Mesenteric fat pad (tissue), 1 donor: Measurements from ENCODE around the gene CRB3. TPM values are rescaled to one million over a fixed set of nuclear protein-coding genes. Genes with fewer than 3 reads are reported as not detected.
"Not testable (repeated sequence)": the region's sequence is repeated elsewhere in the genome, so short reads cannot be mapped to it uniquely, and the experiment has no call there.

Experiments
- DNase-seq: peaks from one replicate; pipeline ENCODE4 v3.0.0-alpha.2; 2020; ENCODE audit warnings: low spot score
- total RNA-seq: library from RNA; stranded (reverse); fragmentation: NEBNext Ultra II Directional; extraction: Animal tissue kit (Norgen Biotek cat#: 25700); gene quantifications from one replicate; pipeline ENCODE4 v1.2.1, GENCODE V29; 2021
- donor health status: DM: yes; HTN: yes; CAD: no.

The CRB3 gene
- total RNA-seq, 1 donor from 2014 or later = not detected

DNA sequence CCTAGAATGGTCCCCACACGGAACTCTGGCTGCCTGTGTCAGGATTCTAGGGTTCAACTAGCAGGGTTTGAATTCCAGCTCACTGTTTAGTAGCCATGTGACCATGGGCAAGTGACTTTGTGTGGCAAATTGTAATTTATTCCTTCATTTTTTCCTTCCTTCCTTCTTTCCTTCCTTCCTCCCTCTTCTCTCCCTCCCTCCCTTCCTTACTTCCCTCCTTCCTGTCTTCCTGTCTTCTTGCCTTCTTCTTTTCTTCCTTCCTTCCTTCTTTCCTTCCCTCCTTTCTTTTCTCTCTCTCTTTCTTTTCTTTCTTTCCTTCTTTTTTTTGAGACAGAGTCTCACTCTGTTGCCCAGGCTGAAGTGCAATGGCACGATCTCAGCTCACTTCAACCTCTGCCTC, 26.1 kb downstream of the CRB3 start:
- DNase-seq = no peak

DNA sequence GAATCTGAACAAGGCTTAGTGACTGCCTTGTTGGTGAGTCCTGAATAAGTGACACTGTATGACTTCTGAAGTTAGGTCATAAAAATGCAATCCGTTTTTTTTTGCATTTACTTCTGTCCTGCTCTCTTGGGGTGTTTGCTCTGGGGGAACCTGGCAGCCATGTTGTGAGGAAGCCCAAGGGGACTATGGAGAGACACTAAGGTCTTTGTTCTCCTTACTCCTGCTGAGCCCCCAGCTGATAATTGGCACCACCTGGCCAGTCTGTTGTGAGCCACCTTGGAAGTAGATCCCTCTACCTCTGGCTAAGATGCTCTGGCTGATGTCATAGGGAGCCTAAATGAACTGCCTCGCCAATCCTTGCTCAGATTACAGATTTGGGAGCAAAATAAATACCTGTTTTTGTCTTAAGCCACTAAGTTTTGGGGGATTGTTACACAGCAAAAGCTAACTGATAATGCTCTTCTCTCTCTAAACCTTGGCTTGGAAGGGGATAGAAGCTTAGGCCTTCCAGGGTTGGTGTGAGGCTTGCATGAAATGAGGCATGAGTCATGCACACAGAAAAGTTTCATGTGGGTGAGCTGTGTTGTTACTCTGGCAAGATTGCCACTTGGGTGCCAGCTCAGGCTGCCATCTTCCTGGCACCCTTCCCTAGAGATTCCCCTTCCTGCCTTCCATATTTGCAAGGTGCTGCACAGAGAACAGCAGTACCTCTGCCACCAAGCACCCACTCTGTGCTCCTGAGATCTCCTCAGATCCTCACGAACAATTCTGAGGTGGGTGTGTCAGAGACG, 27.9 kb downstream of the CRB3 start:
- no peak for DNase-seq

DNA sequence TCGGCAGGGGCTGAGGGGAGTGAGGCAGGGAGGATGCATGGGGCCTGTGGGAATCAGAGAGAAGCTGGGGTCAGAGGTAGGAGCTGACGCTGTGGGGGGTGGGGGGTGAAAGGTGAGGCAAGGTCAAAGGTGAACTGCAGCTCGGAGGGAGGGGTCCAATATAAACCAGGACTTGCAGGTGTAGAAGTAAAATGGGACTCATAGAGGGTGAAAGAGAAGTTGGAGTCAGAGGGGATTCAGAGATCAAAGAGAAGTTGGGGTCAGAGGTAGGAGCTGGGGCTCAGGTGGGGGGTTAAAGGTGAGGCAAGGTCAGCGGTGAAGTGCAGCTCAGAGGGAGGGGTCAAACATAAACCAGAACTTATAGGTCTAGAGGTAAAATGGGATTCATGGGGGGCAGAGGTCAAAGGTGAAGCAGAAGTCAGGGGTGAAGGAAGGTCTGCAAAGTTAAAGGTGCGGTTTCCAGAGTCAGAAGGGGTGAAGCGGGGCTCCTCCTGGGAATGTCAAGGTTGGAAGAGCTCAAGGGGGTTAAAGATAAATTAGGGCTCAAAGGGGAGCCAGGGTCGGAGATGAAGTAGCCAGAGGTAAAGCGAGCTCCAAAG, 30.5 kb downstream of the CRB3 start:
- no peak for DNase-seq

DNA sequence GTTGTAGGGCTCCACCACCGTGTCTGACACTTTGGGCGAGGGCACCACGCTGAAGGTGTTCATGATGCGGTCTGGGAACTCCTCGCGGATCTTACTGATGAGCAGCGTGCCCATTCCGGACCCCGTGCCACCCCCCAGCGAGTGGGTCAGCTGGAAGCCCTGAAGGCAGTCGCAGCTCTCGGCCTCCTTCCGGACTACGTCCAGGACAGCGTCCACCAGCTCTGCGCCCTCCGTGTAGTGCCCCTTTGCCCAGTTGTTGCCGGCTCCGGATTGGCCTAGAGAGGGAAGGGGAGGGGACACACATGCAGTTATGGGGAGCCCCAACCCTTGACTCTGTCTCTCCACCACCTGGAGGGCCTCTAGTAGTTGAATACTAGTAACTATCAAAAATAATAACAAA, 31.9 kb downstream of the CRB3 start:
- DNase-seq = no peak

DNA sequence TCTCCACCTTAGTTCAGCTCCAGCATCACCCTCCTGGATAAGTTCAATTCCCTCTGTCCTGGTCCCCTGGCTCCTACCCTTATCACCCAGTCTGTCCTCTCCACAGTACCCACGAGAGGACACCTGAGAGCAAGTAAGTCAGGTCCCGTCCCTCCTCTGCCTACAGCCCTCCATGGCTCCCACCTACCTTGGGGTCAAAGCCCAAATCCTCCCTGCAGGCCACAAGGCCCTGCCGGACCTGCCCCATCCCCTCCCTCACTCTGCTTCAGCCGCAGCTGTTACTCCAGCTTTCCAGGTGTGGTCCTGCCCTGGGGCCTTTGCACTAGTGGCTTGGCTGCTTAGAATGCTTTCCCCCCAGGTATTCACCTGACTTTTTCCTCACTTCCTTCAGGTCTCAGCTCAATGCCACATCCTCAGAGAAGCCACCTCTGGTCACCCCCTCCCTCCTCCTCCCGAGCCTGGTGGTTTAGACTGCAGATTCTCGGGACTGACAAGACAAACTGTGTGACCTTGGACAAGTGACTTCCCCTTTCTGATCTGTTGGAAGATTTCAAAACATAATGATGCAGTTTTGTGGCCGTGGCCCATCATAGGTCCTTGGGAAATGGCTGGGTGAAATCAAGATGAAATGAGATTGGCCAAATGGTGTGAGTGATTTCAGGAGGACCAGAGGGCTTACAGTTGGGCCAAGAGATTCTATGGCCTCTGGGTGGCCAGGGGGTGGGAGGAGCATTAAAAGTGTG, 34.4 kb downstream of the CRB3 start:
- no peak for DNase-seq

DNA sequence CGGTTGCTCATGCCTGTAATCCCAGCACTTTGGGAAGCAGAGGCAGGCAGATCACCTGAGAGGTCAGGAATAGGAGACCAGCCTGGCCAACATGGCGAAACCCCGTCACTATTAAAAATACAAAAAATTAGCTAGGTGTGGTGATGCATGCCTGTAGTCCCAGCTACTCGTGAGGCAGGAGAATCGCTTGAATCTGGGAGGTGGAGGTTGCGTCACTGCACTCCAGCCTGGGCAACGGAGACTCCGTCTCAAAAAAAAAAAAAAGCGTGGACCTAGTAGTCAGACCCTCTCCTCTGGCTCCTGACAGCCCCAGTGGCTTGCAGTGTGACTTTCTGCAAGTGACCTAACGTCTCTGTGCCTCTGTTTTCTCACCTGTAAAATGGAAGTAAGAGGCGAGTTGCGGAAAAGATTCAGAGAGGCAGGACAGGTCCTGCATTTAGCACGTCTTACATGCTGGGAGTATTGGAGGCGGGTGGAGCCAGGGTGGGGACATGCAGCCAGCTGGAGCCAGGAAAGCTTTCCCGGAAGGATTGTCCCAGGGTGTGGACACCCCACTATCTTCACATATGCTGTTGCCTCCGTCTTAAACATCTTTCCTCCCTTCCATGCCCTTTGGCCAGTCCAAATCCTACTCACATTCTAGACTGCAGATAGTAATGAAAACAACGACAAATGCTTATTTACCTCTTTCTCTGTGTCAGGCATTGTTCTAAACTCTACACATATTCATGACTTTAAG, 35.1 kb downstream of the CRB3 start:
- no peak for DNase-seq

DNA sequence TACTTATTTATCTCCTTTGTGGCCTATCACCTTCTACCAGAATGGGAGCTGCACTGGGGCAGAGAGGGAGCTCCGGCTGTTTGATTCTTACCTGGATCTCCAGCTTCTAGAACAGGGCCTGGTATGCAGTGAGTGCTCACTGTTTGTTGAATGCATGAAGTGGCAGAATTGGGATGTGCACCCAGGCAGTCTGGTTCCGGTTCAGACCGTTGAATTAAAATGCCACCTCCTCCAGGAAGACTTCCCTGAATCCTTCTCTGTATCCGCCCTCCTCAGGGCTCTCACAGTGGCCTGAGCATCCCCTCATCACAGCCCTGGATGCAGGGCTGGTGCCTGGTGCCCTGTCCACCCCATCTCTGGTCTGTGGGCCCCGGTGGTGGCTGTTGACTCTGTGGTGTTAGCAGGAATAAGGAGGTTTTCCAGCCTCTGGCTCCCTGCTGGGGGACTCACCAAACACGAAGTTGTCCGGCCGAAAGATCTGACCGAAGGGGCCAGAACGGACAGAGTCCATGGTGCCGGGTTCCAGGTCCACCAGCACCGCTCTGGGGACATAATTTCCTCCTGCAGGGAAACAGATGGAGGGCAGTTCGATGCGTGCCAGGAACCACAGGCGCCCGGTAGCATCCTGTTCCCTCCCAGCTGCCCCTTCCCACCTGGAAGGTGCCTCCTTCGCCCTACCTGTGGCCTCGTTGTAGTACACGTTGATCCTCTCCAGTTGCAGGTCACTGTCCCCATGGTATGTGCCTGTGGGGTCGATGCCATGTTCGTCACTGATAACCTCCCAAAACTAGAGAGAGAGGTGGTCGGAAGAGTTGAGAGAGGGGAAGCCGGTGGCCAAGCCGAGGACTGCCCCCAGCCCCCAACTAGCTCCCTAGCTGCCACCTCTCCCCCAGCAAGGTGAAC, 37.0 kb downstream of the CRB3 start:
- DNase-seq = no peak

DNA sequence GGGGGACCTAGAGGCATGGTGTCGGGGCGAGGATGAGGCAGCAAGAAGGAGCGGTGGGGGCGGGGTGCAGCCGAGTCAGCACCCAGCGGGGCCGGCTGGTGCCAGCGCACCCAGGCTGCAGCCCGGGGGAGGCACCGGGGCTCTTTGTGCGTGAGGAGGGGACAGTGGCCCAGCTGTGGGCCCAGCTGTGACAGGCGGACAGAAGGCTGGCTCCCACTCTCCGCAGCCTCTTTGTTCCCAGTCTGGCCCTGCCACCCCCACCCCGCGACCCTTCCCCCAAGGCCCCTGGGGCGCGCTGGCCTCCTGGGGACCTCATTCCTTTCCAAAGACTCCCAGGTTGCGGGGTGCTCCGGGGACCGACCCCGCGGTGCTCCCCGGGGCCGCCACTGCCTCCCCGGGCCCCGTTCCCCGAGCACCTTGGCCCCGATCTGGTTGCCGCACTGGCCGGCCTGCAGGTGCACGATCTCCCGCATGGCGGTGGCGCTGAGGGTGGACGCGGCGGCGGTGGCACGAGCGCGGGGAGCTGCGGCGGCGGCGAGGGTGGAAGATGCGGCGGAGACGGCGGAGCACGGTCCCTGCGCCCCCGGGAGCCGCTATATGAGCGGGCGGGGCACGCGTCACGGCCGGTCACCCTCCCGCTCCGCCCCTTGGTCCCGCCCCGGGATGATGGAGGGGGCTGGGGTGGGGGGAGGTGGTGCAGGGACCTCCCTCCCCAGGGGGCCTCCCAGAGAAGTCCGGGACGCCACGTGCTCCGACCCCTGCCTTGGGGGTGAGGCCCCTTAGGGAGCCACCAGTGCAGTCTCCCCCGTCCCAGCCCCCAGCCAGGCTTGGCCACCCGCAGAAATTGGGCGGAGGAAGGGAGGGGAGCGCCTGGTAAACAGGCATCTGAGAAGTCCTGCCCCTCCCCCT, 37.9 kb downstream of the CRB3 start, which contains the start of gene TUBB4A:
Gene TUBB4A, minus strand, starts transcription at position 570 of the 909 bp plus-strand sequence. Its CDS starts 97 bp downstream, at position 473.
- no peak for DNase-seq

DNA sequence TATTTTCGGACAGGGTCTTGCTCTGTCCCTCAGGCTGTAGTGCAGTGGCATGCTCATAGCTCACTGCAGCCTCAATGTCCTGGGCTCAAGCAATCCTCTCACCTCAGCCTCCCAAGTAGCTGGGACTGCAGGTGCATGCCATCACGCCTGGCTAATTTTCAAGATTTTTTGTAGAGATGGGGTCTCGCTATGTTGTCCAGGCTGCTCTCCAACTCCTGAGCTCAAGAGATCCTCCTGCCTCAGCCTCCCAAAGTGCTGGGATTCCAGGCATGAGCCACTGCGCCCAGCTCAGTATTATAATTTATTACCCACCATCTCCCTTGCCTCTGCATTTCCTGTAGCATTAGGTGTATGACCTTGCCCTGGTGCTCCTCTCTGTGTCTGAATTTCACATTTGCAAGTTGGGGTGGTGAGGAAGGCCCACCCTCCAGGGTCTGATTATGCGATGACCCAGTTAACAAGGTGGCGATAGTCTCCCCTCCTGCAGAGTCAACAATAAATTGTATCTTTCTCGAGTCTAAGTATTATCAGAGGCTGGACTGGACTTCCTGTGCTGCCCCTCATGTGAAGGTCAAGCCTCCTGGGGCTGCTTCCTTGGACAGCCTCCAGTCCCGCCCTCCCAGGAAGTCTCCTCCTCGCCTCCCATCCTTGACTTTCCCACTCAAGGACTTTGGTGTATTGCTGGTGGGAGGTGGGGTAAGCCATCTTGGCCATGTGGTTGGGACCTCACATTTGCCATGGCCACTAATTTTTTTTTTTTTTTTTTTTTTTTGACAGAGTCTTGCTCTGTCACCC, 39.5 kb downstream of the CRB3 start:
- no peak for DNase-seq

DNA sequence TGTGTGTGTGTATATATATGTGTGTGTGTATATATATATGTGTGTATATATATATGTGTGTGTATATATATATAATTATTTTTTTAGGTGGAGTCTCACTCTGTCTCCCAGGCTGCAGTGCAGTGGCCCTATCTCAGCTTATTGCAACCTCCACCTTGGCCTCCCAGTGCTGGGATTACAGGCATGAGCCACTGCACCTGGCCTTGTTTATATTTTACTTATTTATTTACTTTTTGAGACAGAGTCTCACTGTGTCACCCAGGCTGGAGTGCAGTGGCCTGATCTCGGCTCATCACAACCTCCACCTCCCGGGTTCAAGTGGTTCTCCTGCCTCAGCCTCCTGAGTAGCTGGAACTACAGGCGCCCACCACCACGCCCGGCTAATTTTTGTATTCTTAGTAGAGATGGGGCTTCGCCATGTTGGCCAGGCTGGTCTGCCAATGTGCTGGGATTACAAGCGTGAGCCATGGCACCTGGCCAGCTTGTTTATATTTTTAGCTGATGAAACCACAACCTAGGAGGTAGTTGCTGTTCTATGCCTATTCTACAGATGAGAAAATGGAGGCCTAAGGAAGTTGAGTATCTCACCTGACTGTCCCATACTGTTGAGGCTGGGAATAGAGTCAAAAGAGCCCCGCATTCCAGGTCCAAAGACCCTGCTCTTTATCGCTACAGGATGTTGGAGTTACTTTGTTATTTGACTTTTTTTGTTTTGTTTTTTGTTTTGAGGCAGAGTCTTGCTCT, 44.1 kb downstream of the CRB3 start:
- DNase-seq = not testable (repeated sequence)

DNA sequence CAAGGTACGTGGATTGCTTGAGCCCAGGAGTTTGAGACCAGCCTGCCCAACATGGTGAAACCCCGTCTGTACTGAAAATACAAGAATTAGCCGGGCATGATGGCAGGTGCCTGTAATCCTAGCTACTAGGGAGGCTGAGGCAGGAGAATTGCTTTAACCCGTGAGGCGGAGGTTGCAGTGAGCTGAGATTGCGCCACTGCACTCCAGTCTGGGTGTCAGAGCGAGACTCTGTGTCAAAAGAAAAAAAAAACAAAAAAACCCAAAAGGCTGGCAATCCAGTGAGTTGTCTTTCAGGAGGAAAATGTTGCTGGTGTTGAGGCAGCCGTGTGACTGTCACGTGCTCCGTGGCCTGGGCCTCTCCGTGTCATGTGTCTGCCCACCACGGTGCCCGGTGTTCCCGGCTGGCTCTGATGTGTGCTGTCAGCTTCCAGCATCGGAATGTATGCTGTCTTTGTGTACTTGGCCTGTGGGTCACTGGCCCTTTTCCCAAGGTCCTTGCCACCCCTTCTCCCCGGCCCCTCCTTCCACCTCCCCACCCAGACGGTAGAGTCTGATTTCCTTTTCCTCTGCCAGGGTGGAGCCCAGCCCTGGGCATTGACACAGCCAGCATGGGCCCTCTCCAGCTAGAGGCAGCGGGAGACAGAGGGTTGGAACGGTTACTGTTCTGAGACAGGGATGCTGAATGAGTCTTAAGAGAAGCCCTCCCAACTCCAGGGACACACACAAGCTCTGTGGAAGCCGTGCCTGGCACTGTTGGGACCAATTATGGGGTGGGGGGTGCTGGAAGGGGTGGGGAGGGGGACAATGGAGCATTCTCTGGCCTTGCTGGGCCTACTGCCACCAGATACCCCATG, 45.3 kb downstream of the CRB3 start:
- no peak for DNase-seq

DNA sequence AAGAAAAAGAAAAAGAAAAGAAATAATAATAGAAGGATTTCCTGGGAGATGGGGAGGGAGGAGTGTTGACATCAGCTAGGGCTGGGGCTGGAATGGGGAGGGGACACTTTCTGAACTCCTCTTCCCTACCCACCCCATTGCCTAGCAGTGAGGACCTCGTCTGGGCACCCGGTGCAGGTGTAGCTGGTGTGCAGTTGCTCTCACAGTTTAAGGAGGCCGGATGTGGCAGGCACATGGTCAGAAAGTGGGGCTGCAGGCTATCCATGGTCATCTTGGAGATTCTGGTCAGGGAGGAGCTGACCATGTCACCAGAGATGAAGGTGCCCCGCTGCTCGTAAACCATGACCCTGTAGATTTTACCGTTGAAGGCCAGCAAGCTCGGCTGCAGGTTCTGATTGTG, 46.5 kb downstream of the CRB3 start:
- no peak for DNase-seq

DNA sequence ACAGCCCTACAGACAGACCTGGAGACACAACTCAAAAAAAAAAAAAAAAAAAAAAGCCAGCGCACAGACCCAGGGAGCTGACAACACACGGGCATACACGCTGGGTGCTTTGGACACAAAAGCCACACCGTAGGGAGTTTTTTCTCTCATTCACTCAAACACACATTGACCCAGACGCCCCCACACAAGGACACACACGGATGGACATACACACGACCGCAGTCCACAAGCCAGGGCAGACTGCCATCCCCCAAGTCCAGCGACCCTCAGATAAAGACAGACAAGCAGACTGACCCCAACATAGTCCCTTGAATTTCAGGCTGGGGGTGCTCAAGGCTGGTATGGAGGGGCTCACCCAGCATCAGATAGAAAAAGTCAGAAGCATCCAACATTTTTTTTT, 50.0 kb downstream of the CRB3 start:
- DNase-seq = no peak

DNA sequence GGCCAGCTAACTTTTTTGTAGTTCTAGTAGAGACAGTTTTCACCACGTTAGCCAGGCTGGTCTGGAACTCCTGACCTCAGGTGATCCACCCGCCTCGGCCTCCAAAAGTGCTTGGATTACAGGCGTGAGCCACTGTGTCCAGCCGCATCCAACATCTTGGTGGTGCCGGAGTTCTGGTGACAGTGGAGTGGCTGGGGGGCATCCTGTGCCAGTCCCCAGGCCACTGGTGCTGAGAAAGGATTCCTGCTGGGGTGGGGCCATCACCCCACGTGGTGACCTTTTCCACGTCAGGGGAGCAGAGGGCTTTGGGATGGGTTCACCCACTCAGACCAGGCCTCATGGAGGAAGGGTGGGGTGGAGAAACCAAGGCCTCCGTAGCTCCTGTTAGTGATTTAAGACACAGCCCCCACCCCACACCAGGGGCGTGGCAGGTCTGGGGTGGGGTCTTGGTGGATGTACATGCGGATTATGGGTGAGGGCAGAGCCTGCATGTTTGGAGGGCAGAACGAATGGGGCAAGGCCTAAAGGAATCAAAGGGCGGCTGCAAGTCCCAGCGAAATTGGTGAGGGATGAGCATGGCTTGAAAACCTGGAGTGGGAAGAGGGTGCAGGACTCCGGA, 51.0 kb downstream of the CRB3 start:
- no peak for DNase-seq

DNA sequence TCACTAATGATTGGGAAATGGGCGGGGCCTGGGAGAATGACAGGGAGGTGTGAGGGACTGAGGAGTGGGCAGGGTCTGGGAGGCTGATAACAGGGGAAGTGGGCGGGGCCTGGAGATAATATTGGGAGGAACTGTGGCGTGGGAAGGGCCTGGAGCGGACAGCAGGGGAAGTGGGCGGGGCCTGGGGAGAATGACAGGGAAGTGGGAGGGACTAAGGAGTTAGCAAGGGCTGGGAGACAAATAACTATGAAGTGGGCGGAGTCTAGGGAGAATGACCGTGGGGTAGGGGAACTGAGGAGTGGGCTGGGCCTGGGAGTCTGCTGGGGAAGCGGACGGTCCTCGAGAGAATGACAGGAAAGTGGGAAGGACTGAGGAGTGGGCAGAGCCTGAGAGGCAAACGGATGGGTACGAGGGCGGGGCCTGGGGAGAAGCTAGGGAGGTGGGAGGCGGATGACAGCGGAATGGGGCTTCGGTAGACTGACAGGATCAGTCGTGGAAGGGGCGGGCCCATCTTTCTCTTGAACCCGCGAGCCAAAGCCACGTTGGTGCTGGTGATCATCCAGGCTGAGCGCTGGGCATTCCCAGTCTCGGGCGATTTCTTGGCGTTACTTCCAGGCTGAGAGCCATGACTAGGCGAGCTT, 52.1 kb downstream of the CRB3 start:
- no peak for DNase-seq
